Endothelial cell (in vitro differentiated cells): ENCODE results near the gene RCOR3. TPM values are rescaled to one million over a fixed set of nuclear protein-coding genes. Genes with fewer than 3 reads are reported as not detected.

Experiments used
- DNase-seq: peaks from one replicate; pipeline ENCODE4 v3.0.0; 2021; ENCODE audit warnings: low spot score
- H3K27ac Mint-ChIP-seq: one replicate; pipeline ENCODE4 v1.8.0; 2021; ENCODE audit warnings: mixed read lengths, inconsistent platforms; ENCODE audit not compliant: unreplicated experiment
- H3K27me3 Mint-ChIP-seq: one replicate; pipeline ENCODE4 v1.8.0; 2021; ENCODE audit warnings: mild to moderate bottlenecking, moderate library complexity, mixed read lengths, inconsistent platforms; ENCODE audit not compliant: unreplicated experiment
- H3K36me3 Mint-ChIP-seq: one replicate; pipeline ENCODE4 v1.8.0; 2021; ENCODE audit warnings: mild to moderate bottlenecking, low read depth, mixed read lengths, inconsistent platforms; ENCODE audit not compliant: unreplicated experiment
- H3K4me1 Mint-ChIP-seq: one replicate; pipeline ENCODE4 v1.8.0; 2021; ENCODE audit warnings: mild to moderate bottlenecking, mixed read lengths, inconsistent platforms; ENCODE audit not compliant: unreplicated experiment
- H3K4me3 Mint-ChIP-seq: one replicate; pipeline ENCODE4 v1.8.0; 2021; ENCODE audit warnings: mild to moderate bottlenecking, mixed read lengths, inconsistent platforms; ENCODE audit not compliant: unreplicated experiment
- H3K9me3 Mint-ChIP-seq: one replicate; pipeline ENCODE4 v1.8.0; 2021; ENCODE audit warnings: mixed read lengths, inconsistent platforms; ENCODE audit not compliant: unreplicated experiment
- total RNA-seq: library from RNA; stranded (reverse); fragmentation: NEBNext Ultra II Directional; extraction: Animal tissue kit (Norgen Biotek cat#: 25700); gene quantifications from one replicate; pipeline ENCODE4 v1.2.1, GENCODE V29; 2021; ENCODE audit not compliant: unreplicated experiment
- TF ChIP-seq, protein P1 (sequence below): fragments of 200-600 bp; sonication (generic); IDR thresholded peaks from one replicate; pipeline ENCODE4 v1.5.0; 2021; ENCODE audit warnings: antibody characterized with exemption; ENCODE audit not compliant: unreplicated experiment

Gene RCOR3
- total RNA-seq, 1 donor from 2014 or later = 39.6 TPM

DNA sequence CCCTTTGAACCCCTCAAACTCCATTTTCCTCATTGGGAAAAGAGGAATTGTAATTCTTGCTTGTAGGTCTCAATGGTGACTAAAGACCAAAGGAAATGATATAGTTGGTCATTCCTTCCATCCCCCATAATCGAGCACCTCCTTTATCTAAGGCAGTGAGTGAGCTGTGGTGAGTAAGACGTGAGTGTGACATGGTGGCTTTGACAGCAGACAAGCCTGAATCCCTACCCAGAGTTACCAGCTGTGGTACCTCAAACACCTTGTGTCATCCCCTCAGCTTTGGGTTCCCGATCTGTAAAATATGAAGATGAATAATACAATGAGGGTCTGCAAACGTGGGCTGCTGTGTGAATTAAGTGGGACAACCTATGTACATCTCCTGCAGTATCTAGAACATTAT, 75.8 kb downstream of the RCOR3 start:
- no peak overlapping the region for H3K4me3 Mint-ChIP-seq
- TF ChIP-seq, protein P1, sequence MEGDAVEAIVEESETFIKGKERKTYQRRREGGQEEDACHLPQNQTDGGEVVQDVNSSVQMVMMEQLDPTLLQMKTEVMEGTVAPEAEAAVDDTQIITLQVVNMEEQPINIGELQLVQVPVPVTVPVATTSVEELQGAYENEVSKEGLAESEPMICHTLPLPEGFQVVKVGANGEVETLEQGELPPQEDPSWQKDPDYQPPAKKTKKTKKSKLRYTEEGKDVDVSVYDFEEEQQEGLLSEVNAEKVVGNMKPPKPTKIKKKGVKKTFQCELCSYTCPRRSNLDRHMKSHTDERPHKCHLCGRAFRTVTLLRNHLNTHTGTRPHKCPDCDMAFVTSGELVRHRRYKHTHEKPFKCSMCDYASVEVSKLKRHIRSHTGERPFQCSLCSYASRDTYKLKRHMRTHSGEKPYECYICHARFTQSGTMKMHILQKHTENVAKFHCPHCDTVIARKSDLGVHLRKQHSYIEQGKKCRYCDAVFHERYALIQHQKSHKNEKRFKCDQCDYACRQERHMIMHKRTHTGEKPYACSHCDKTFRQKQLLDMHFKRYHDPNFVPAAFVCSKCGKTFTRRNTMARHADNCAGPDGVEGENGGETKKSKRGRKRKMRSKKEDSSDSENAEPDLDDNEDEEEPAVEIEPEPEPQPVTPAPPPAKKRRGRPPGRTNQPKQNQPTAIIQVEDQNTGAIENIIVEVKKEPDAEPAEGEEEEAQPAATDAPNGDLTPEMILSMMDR = no peak
- peaks cover 46% of the 10 kb centered on the region for H3K4me1 Mint-ChIP-seq
- peaks cover under 1% of the 10 kb centered on the region for H3K36me3 Mint-ChIP-seq
- no peaks in the 10 kb centered on the region for H3K9me3 Mint-ChIP-seq
- no peak for DNase-seq
- H3K27me3 Mint-ChIP-seq = peaks cover 6% of the 10 kb centered on the region
- no peak overlapping the region for H3K27ac Mint-ChIP-seq

DNA sequence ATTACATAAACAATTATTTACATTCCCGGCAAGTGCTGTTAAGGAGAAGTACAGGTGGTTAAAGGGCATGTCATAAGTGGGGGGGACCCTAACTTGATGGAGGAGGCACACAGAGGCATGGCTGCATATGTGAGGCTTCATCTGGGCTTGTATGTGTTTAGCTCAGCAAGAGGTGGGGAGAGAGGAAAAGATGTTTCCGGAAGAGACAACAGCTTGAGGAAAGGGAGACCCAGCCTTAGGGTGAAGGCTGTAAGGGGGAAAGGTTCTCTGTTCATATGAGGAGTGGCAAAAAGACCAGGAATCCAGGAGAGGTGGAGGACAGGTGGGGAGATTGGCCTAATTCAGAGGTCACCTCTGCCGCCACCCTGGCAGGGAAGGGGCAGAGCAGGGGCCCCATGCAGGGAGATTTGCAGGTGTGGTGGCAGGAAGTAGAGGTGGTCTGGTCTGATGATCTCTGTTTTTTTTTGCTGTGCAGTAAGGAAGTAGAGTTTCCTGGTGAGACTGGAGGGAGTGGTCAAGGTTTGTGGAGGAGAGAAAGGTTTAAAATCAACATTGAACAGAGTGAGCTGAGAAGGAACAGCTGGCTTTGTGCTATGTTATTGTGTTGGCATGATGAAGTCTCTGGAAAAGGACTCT, 76.5 kb downstream of the RCOR3 start:
- no peak for DNase-seq
- Mint-ChIP-seq H3K4me3 (peak overlapping the region; percentile 3), H3K9me3 (no peaks in the 10 kb centered on the region), H3K4me1 (peaks cover 44% of the 10 kb centered on the region), H3K27ac (peak overlapping the region; percentile 6), H3K27me3 (peaks cover 2% of the 10 kb centered on the region), H3K36me3 (no peaks in the 10 kb centered on the region)
- TF ChIP-seq, protein P1 = no peak

DNA sequence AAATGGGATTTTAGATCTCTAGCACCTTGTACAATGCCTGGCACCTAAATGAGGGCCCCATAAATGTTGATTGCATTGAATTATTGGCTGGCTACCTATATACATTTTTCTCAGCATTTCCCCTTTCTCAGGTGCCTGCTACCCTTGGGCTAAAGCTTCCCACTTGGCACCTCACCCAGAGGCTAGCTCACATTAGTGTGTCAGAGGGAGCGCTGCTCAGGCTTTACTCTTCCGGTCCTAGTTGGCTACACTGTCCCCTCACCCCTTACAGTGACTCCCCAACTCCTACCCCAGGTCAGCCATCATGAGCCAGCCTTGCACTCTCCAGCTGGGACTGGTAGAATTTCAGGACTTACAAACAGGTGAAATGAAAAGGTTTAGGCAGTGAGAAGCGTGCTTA, 77.0 kb downstream of the RCOR3 start:
- Mint-ChIP-seq H3K4me3 (no peak overlapping the region), H3K27me3 (peaks cover 1% of the 10 kb centered on the region), H3K4me1 (peaks cover 40% of the 10 kb centered on the region), H3K36me3 (no peaks in the 10 kb centered on the region), H3K9me3 (no peaks in the 10 kb centered on the region), H3K27ac (peak overlapping the region; percentile 78)
- DNase-seq = no peak
- TF ChIP-seq, protein P1 = no peak

DNA sequence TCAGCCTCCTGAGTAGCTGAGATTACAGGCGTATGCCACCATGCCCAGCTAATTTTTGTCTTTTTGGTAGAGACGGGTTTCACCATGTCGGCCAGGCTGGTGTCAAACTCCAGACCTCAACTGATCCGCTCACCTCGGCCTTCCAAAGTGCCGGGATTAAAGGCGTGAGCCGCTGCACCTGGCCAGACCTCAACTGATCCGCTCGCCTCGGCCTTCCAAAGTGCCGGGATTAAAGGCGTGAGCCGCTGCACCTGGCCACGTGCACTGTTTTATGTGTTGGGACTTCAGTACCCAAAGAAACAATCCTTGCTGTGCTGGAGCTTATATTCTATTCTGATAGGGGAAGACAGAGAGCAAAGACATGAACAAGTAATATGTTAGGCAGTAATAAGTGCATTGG, 77.6 kb downstream of the RCOR3 start:
- TF ChIP-seq, protein P1 = no peak
- peaks cover 1% of the 10 kb centered on the region for H3K27me3 Mint-ChIP-seq
- H3K4me1 Mint-ChIP-seq = peaks cover 40% of the 10 kb centered on the region
- no peak overlapping the region for H3K27ac Mint-ChIP-seq
- H3K9me3 Mint-ChIP-seq = no peaks in the 10 kb centered on the region
- H3K36me3 Mint-ChIP-seq = no peaks in the 10 kb centered on the region
- DNase-seq = no peak
- H3K4me3 Mint-ChIP-seq = no peak overlapping the region

DNA sequence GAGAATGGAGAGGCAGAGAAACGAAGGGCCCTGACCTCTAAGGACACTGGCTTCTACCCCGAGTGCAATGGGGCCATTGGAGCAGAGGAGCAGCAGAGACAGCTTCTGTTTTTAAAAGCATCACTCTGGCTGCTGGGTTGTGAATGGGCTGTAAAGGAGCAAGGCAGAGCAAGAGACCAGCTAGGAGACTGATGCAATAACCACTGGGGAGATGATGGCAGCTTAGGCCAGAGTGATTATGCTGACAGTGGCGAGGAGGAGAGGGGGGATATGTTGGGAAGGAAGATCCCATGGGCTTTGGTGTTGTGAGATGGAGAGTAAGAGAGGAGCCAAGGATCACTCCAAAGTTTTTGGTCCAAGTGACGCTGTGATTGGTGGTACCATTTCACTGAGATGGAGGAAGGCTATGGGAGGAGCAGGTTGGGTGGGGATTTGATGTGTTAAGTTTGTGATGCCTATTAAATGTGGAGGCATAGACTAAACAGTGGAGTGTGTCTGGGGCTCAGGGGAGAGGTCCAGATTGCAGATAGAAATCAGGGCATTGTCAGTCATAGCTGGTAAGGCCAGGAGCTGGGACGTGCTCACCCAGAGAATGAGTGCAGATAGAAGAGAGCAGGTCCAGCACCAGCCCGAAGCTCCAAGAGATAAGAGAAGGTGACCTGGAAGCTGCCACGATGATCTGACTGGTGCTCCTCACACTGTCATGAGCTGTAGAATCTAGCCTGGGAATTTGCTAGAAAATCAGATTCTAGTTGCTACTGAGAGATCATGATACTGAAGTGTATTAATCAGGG, 78.5 kb downstream of the RCOR3 start:
- H3K4me3 Mint-ChIP-seq = no peak overlapping the region
- H3K27ac Mint-ChIP-seq = no peak overlapping the region
- peaks cover 1% of the 10 kb centered on the region for H3K27me3 Mint-ChIP-seq
- H3K9me3 Mint-ChIP-seq = no peaks in the 10 kb centered on the region
- peaks cover 38% of the 10 kb centered on the region for H3K4me1 Mint-ChIP-seq
- H3K36me3 Mint-ChIP-seq = no peaks in the 10 kb centered on the region
- DNase-seq = no peak
- TF ChIP-seq, protein P1 = no peak
